H9 (cell line): ENCODE results near the gene BIRC6. TPM values are rescaled to one million over a fixed set of nuclear protein-coding genes. Genes with fewer than 3 reads are reported as not detected.

Experiments
- DNase-seq: peaks from one replicate; pipeline ENCODE4 v3.0.0-alpha.2; 2017
- H2AFZ ChIP-seq: one replicate; pipeline ENCODE4 v1.6.1; 2013; ENCODE audit warnings: mild to moderate bottlenecking, low read length, control low read depth, moderate library complexity
- H2AK5ac ChIP-seq: 2 replicates; pipeline ENCODE4 v1.6.1; 2013; ENCODE audit warnings: low read length, control low read depth, mixed read lengths; ENCODE audit not compliant: insufficient read length
- H2BK120ac ChIP-seq: one replicate; pipeline ENCODE4 v1.6.1; 2013; ENCODE audit warnings: low read depth, mild to moderate bottlenecking, low read length, control low read depth, inconsistent platforms; ENCODE audit not compliant: poor library complexity, severe bottlenecking
- H2BK12ac ChIP-seq: 2 replicates; pipeline ENCODE4 v1.6.1; 2013; ENCODE audit warnings: low read length, control low read depth, mixed read lengths, low read depth; ENCODE audit not compliant: insufficient read length
- H2BK15ac ChIP-seq: 2 replicates; pipeline ENCODE4 v1.6.1; 2013; ENCODE audit warnings: low read depth, low read length, control low read depth
- H2BK20ac ChIP-seq: one replicate; pipeline ENCODE4 v1.6.1; 2013; ENCODE audit warnings: low read depth, mild to moderate bottlenecking, low read length, control low read depth, inconsistent platforms; ENCODE audit not compliant: poor library complexity, severe bottlenecking
- H2BK5ac ChIP-seq: 2 replicates; pipeline ENCODE4 v1.6.1; 2013; ENCODE audit warnings: low read length, control low read depth, mixed read lengths; ENCODE audit not compliant: insufficient read length
- H3K14ac ChIP-seq: 2 replicates; pipeline ENCODE4 v1.6.1; 2013; ENCODE audit warnings: low read length, control low read depth; ENCODE audit not compliant: insufficient read depth
- H3K18ac ChIP-seq: 2 replicates; pipeline ENCODE4 v1.6.1; 2013; ENCODE audit warnings: low read depth, mild to moderate bottlenecking, mixed read lengths, low read length, control low read depth; ENCODE audit not compliant: insufficient read length
- H3K23ac ChIP-seq: 2 replicates; pipeline ENCODE4 v1.6.1; 2013; ENCODE audit warnings: low read length, control low read depth, mixed read lengths, low read depth; ENCODE audit not compliant: insufficient read length
- H3K23me2 ChIP-seq: 2 replicates; pipeline ENCODE4 v1.6.1; 2013; ENCODE audit warnings: low read depth, mild to moderate bottlenecking, mixed read lengths, low read length, control low read depth; ENCODE audit not compliant: insufficient read length, poor library complexity, severe bottlenecking
- H3K27ac ChIP-seq: 2 replicates; pipeline ENCODE4 v1.5.1; 2013; ENCODE audit warnings: low read length, control low read depth, mixed read lengths, low read depth; ENCODE audit not compliant: insufficient read length
- H3K27me3 ChIP-seq: 2 replicates; pipeline ENCODE4 v1.6.1; 2013; ENCODE audit warnings: low read length, control low read depth, inconsistent platforms; ENCODE audit not compliant: insufficient read depth
- H3K4ac ChIP-seq: 2 replicates; pipeline ENCODE4 v1.6.1; 2013; ENCODE audit warnings: low read depth, mild to moderate bottlenecking, control low read depth, inconsistent platforms, low read length, moderate library complexity
- H3K4me1 ChIP-seq: 2 replicates; pipeline ENCODE4 v1.6.1; 2013; ENCODE audit warnings: low read length, control low read depth, inconsistent platforms; ENCODE audit not compliant: insufficient read depth
- H3K4me2 ChIP-seq: 2 replicates; pipeline ENCODE4 v1.6.1; 2013; ENCODE audit warnings: low read length, control low read depth, mixed read lengths; ENCODE audit not compliant: insufficient read length, insufficient read depth
- H3K56ac ChIP-seq: 2 replicates; pipeline ENCODE4 v1.6.1; 2013; ENCODE audit warnings: low read depth, mild to moderate bottlenecking, mixed read lengths, low read length, control low read depth; ENCODE audit not compliant: insufficient read length
- H3K79me1 ChIP-seq: 2 replicates; pipeline ENCODE4 v1.6.1; 2013; ENCODE audit warnings: low read depth, mild to moderate bottlenecking, moderate library complexity, low read length, control low read depth, inconsistent platforms; ENCODE audit not compliant: insufficient read depth, poor library complexity, severe bottlenecking
- H3K79me2 ChIP-seq: 2 replicates; pipeline ENCODE4 v1.6.1; 2013; ENCODE audit warnings: low read length, control low read depth, inconsistent platforms; ENCODE audit not compliant: insufficient read depth
- H3K9ac ChIP-seq: 2 replicates; pipeline ENCODE4 v1.6.1; 2013; ENCODE audit warnings: low read length, control low read depth, mixed read lengths; ENCODE audit not compliant: insufficient read length; ENCODE audit errors: extremely low read depth
- H3K9me3 ChIP-seq: one replicate; pipeline ENCODE4 v1.6.1; 2013; ENCODE audit warnings: low read depth, low read length, inconsistent platforms; ENCODE audit not compliant: control insufficient read depth
- H3T11ph ChIP-seq: one replicate; pipeline ENCODE4 v1.6.1; 2013; ENCODE audit warnings: mild to moderate bottlenecking, low read length, control low read depth, inconsistent platforms
- H4K20me1 ChIP-seq: one replicate; pipeline ENCODE4 v1.6.1; 2013; ENCODE audit not compliant: control insufficient read depth, insufficient read length, insufficient read depth
- H4K5ac ChIP-seq: 2 replicates; pipeline ENCODE4 v1.6.1; 2013; ENCODE audit warnings: low read depth, mild to moderate bottlenecking, mixed read lengths, low read length, control low read depth; ENCODE audit not compliant: insufficient read length
- H4K8ac ChIP-seq: replicated peaks from 2 replicates; pipeline ENCODE4 v1.6.1; 2013; ENCODE audit warnings: low read length, control low read depth, mixed read lengths, low read depth; ENCODE audit not compliant: insufficient read length
- H4K91ac ChIP-seq: 2 replicates; pipeline ENCODE4 v1.6.1; 2013; ENCODE audit warnings: low read depth, mild to moderate bottlenecking, moderate library complexity, mixed read lengths, low read length, control low read depth; ENCODE audit not compliant: insufficient read length
- H3K27ac Mint-ChIP-seq, 3 experiments: 2 replicates in 2 of 3; 3 replicates in 1 of 3; pipeline ENCODE4 v1.8.0; 2020 to 2021; ENCODE audit warnings: mixed read lengths in 3 of 3, mild to moderate bottlenecking in 1 of 3, moderate library complexity in 1 of 3
- H3K27me3 Mint-ChIP-seq: 2 replicates; pipeline ENCODE4 v1.8.0; 2021; ENCODE audit warnings: low read depth, mild to moderate bottlenecking, moderate library complexity, mixed read lengths
- H3K36me3 Mint-ChIP-seq, 3 experiments: 2 replicates in 2 of 3; 3 replicates in 1 of 3; pipeline ENCODE4 v1.8.0; 2020 to 2021; ENCODE audit warnings: low read depth in 3 of 3, mixed read lengths in 3 of 3; ENCODE audit not compliant: insufficient read depth in 1 of 3
- H3K4me1 Mint-ChIP-seq, 2 experiments: 2 replicates each; pipeline ENCODE4 v1.8.0; 2020; ENCODE audit warnings: mixed read lengths in 2 of 2
- H3K4me3 Mint-ChIP-seq, 2 experiments: 2 replicates in 1 of 2; 3 replicates in 1 of 2; pipeline ENCODE4 v1.8.0; 2020 to 2021; ENCODE audit warnings: mild to moderate bottlenecking in 2 of 2, mixed read lengths in 2 of 2, moderate library complexity in 1 of 2
- H3K9me3 Mint-ChIP-seq, 2 experiments: 2 replicates in 1 of 2; 3 replicates in 1 of 2; pipeline ENCODE4 v1.8.0; 2020; ENCODE audit warnings: mild to moderate bottlenecking in 2 of 2, mixed read lengths in 2 of 2, moderate library complexity in 1 of 2
- CTCF ChIP-seq: fragments of 200-600 bp; sonication (generic); conservative IDR thresholded peaks from 3 replicates; pipeline ENCODE4 v1.8.0; 2021; ENCODE audit warnings: antibody characterized with exemption, mild to moderate bottlenecking
- WGBS: extraction: QIAGEN DNeasy Blood & Tissue Kit; methylation state at CpG from one replicate; pipeline ENCODE4 v1.1.7; 2013; ENCODE audit warnings: missing lambda C conversion rate, low lambda C conversion rate, mixed read lengths; ENCODE audit not compliant: insufficient read length; ENCODE audit errors: extremely low coverage; 5-methylcytosine and 5-hydroxymethylcytosine counted together
- total RNA-seq: library from RNA; stranded (reverse); gene quantifications from 2 replicates; pipeline ENCODE4 v1.2.1, GENCODE V29; 2021

BIRC6 gene
- total RNA-seq, 1 experiment from 2014 or later: 78.8 TPM

GRCh38 chr2:32403782-32404181 lies 47.0 kb downstream of the BIRC6 start:
- no peak overlapping the region for H3K27ac Mint-ChIP-seq
- Histone ChIP-seq H3K27me3 (no peaks in the 10 kb centered on the region), H4K8ac (no peak overlapping the region), H2AFZ (no peak overlapping the region), H4K5ac (no peak overlapping the region), H3K4me2 (no peak overlapping the region), H3K56ac (no peak overlapping the region), H3K23ac (no peak overlapping the region), H3K9me3 (no peaks in the 10 kb centered on the region), H3K9ac (no peak overlapping the region), H2AK5ac (no peak overlapping the region), H3K14ac (no peak overlapping the region), H4K91ac (no peak overlapping the region), H3K18ac (no peak overlapping the region), H3K79me1 (peaks cover 3% of the 10 kb centered on the region), H2BK20ac (no peak overlapping the region), H2BK15ac (no peak overlapping the region), H4K20me1 (no peaks in the 10 kb centered on the region), H3K23me2 (no peaks in the 10 kb centered on the region), H3K4ac (no peak overlapping the region), H3K27ac (no peak overlapping the region), H2BK5ac (no peak overlapping the region), H3T11ph (no peak overlapping the region), H3K79me2 (no peaks in the 10 kb centered on the region), H3K4me1 (no peaks in the 10 kb centered on the region), H2BK12ac (no peak overlapping the region), H2BK120ac (no peak overlapping the region)
- no peak overlapping the region for H3K4me3 Mint-ChIP-seq
- H3K9me3 Mint-ChIP-seq: no peaks in the 10 kb centered on the region
- H3K27me3 Mint-ChIP-seq: no peaks in the 10 kb centered on the region
- WGBS: no CpG with 5 or more reads among the region's 5 CpGs
- TF ChIP-seq CTCF: no peak
- H3K36me3 Mint-ChIP-seq: peaks cover 0 to 22% (median 18%) of the 10 kb centered on the region in 3 experiments; a peak in 4 of 7 replicates
- DNase-seq: no peak
- no peaks in the 10 kb centered on the region for H3K4me1 Mint-ChIP-seq
